Iris pigment epithelial cell (primary cell): ENCODE data around the gene RCC2.

Source experiments
- DNase-seq: peaks from one replicate; pipeline ENCODE4 v3.0.0-alpha.2; 2011; ENCODE audit warnings: low read depth

Gene RCC2

DNA sequence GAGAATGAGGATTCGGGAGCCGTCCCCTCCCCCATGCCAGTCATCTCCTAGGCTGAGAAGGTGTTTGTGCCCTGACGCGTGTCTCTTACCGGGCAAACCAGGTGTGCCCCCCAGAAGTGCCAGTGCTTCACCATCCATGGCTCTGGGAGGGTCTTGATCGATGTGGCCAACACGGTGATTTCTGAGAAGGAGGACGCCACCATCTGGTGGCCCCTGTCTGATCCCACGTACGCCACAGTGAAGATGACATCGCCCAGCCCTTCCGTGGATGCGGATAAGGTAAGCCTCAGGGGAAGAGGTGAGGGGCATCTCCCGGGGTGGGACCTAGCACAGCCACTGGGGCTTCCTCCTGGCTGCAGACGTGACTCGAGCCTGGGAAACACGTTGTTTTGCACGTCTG, 66.5 kb downstream of the RCC2 start:
- DNase-seq = no peak

DNA sequence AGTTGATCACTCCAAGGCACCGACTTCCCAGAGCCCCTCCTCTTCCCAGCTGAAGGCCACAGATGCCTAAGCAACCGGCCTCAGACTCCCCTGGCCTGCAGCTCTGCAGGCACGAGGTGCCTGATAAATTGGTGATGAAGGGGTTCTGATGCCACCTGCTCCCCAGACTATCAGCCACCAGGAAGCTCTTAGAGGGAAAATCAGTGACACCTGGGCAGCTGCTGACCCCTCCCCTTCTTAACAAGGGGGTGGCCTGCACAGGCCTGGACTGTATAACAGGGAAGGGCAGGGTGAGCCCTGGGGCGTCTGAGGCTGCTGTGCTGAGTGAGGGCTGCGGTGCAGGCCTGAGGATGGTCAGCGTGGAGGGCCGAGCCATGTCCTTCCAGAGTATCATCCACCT, 67.6 kb downstream of the RCC2 start, which contains the start of gene PADI6:
TSS of gene PADI6 (plus strand) at position 301 of the 400 bp plus-strand sequence. CDS start at position 351, 50 bp downstream.
- DNase-seq = no peak

DNA sequence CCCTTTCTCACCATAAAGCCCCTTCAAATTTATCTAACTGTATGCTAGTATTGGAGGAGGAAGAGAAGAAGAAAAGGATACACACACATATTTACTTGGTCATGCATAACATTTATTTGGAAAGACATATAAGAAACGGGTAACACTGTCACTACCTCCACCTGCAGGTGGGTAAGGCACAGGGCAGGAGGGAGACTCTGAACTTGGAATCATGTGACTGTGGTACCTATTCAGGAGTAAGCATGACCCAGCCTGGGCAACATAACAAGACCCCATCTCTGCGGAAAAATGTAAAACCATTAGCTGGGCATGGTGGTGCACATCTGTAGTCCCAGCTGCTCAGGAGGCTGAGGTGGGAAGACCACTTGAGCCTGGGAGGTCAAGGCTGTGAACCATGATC, 68.9 kb downstream of the RCC2 start:
- no peak for DNase-seq

DNA sequence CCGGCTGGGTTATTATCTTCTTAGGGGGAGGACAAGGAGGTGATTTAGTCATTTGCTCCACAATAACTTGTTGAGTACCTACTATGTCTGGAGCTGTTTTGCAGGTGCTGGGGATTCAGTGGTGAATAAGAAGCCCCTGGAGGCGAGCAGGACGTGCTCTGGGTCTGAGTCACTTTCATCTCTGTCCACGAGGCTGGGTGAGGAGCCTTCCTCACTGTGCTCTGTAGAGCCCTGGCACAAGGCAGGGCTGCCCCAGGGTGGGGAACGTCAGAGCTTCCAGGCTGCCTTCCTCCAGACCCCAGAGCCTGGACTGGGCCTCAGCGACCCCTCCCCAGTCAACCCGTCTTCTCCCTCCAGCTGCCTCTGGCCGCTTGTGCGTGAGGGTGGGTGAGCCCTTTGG, 70.0 kb downstream of the RCC2 start:
- peak; percentile 53 for DNase-seq

DNA sequence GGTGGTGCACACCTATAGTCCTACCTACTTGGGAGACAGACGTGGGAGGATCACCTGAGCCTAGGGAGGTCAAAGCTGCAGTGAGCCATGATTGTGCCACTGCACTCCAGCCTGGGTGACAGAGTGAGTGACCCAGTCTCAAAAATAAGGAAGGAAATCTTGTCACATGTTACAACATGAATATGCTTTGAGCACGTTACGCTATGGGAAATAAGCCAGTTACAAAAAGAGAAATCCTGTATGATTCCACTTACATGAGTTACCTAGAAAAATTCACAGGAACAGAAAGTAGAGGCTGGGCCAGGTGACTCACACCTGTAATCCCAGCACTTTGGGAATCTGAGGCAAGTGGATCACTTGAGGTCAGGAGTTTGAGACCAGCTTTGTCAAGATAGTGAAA, 74.2 kb downstream of the RCC2 start:
- DNase-seq = no peak

DNA sequence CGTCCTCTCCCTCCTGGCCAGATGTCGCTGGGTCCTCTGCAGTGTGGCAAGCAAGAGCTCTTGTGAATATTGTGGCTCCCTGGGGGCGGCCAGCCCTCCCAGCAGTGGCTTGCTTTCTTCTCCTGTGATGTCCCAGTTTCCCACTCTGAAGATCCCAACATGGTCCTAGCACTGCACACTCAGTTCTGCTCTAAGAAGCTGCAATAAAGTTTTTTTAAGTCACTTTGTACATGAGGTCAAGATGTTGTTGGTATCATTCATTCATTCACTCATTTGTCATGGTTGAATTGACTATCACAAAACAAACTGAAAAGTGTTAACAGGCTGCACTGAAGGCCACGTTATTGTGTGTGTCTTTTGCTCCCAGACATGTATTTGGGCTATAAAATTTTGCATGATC, 75.7 kb downstream of the RCC2 start:
- DNase-seq = no peak

DNA sequence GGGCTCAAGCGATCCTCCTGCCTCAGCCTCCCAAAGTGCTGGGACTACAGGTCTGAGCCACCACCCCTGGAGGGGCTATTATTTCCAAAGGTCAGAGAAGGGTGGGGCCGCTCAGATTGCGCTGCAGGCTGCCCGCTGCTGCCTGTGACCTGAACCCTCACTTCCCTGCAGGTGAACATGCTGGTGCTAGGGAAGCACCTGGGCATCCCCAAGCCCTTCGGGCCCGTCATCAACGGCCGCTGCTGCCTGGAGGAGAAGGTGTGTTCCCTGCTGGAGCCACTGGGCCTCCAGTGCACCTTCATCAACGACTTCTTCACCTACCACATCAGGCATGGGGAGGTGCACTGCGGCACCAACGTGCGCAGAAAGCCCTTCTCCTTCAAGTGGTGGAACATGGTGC, 76.1 kb downstream of the RCC2 start:
- DNase-seq = no peak

DNA sequence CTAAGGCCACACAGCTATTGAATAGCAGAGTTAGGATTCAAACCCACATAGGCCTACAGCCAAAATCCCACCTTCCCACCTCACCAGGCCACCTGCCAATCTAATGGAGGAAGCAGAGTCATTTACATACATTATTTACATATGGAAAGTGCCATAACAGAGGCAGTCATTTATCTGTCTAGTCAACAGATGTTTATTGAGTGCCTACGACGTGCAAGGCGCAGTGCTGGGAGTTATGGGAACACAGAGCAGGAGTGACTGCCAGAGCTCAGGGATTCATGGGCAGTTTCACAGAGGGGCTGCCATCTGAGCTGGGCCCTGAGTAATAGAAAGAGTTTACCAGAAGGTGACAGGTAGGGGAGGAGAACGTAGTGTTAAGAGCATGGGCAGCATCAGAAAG, 77.8 kb downstream of the RCC2 start:
- no peak for DNase-seq

DNA sequence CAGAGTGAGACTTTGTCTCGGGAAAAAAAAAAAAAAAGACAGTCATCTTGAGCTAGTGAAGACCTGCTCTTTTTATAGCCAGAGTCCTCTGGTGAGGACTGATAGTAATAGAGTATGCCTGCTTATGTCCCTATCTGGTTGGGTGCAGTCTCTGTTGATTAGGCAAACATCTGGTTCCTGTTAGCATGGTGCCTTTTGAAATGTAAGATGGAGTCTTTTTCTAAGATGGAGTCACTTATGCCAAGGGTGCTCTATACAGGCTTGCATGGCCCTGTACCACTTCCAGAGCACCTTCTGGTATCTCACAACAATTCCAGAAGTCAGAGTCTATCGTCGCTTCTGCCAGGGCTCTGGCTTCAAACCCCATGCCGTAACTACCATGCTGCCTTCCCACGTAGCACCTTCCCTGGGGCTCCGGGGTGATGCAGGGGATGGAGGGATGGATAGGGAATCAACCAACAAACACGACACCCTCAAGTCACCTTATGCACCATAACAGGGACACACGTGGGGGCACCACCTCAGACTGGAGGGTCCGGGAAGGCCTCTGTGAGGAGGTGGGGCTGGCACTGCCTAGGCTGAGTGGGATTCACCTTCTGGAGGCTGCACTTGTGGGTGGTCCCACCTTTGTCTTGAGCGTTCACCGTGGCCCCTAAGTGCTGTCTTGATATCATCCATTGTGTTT, 79.1 kb downstream of the RCC2 start:
- no peak for DNase-seq

DNA sequence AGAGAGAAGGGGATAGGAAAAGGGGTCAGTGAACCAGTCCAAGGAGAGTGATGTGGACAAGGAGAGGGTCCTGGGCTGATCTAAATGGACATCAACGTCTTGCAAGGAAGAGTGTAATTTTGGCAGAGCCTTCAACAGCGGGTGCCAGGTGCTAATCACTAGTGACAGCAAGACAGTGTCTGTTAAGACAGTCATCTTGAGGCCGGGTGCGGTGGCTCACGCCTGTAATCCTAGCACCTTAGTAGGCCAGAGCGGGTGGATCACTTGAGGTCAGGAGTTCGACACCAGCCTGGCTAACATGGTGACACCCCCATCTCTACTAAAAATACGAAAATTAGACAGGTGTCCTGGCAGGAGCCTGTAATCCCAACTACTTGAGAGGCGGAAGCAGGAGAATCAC, 79.7 kb downstream of the RCC2 start:
- DNase-seq = no peak

DNA sequence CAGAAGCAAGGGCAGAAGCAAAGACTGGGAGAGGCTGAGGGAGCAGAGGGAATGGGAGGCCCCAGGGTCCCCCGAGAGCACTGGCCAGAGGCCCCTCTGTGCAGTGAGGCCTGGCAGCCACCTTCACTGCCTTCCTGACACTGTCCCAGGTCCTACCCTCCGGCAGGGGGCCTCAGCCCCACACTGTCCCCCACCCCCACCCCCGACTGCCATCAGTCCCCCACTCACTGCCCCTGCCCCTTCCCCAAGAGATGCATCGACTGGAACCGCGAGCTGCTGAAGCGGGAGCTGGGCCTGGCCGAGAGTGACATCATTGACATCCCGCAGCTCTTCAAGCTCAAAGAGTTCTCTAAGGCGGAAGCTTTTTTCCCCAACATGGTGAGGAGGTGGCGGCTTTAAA, 80.4 kb downstream of the RCC2 start:
- DNase-seq = no peak

DNA sequence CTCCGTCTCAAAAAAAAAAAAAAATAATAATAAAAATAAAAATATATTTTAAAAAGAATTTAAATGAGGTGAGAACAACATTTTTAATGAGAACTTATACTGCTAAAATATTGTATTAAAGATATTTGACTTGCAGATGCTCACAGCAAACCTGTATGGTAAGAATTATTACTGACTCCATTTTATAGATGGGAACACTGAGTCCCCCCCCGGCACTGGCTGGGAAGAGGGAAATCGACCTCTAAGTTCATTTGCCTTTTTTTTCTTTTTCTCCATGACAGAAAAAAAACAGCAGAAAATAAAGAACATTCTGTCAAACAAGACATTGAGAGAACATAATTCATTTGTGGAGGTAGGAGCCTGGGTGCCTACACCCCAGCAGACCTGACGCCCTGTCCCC, 80.9 kb downstream of the RCC2 start:
- no peak for DNase-seq
